Neutrophil (primary cell): ENCODE results near the gene MTCL1.

Source experiments
- H3K27ac ChIP-seq: fragments of 200-600 bp; sonication (generic); 2 replicates; pipeline ENCODE4 v1.5.1; 2016; ENCODE audit warnings: mild to moderate bottlenecking, moderate library complexity
- H3K27me3 ChIP-seq: fragments of 200-600 bp; sonication (generic); 2 replicates; pipeline ENCODE4 v1.6.0; 2016; ENCODE audit warnings: mild to moderate bottlenecking
- H3K36me3 ChIP-seq: fragments of 200-600 bp; sonication (generic); 2 replicates; pipeline ENCODE4 v1.5.1; 2017
- H3K4me1 ChIP-seq, 2 experiments: fragments of 200-600 bp in 1 of 2; sonication (generic) in 1 of 2; 1 replicate in 1 of 2; 2 replicates in 1 of 2; pipeline versions ENCODE4 v1.5.1 to v1.6.1; 2013 to 2016; ENCODE audit warnings: low read depth in 1 of 2, low read length in 1 of 2, mild to moderate bottlenecking in 1 of 2, moderate library complexity in 1 of 2; ENCODE audit not compliant: control insufficient read depth in 1 of 2, insufficient read depth in 1 of 2
- H3K4me3 ChIP-seq, 2 experiments: fragments of 200-600 bp in 1 of 2; sonication (generic) in 1 of 2; 1 replicate in 1 of 2; 2 replicates in 1 of 2; pipeline ENCODE4 v1.5.1; 2013 to 2016; ENCODE audit warnings: low read depth in 1 of 2, low read length in 1 of 2, mild to moderate bottlenecking in 1 of 2, moderate library complexity in 1 of 2
- H3K9me3 ChIP-seq: fragments of 200-600 bp; sonication (generic); 2 replicates; pipeline ENCODE4 v1.5.1; 2016
- TF ChIP-seq, protein P1 (sequence below): fragments of 200-600 bp; sonication (generic); IDR thresholded peaks from 2 replicates; pipeline ENCODE4 v1.5.1; 2016; ENCODE audit warnings: antibody characterized with exemption

The MTCL1 gene

DNA sequence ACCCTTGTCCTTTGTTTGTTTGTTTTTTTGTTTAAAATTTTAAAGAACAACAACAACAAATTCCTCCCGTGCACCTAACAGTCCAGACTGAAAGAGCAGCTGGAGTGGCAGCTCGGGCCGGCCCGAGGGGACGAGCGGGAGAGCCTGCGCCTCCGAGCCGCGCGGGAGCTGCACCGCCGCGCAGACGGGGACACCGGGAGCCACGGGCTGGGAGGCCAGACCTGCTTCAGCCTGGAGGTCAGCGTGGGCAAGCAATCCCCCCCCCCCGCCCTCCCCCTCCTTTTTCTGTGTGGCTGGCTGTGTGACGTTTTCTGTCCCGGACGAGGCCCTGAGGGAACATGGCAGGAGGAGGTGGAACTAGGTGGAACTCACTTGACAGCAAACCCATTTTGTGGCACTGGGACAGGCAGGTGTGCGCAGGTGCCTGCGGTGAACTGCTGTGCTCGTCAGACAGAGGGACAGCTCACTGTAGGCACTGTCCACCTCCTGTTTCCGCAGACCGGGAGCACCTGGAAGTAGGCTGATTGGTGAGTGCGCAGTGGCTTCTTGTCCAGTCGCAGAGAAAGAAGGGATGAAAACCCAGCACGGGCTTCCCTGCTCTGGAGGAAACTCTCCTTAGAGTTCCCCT, 80.6 kb downstream of the MTCL1 start:
- no peak overlapping the region for H3K27ac ChIP-seq
- H3K36me3 ChIP-seq = no peaks in the 10 kb centered on the region
- TF ChIP-seq, protein P1, sequence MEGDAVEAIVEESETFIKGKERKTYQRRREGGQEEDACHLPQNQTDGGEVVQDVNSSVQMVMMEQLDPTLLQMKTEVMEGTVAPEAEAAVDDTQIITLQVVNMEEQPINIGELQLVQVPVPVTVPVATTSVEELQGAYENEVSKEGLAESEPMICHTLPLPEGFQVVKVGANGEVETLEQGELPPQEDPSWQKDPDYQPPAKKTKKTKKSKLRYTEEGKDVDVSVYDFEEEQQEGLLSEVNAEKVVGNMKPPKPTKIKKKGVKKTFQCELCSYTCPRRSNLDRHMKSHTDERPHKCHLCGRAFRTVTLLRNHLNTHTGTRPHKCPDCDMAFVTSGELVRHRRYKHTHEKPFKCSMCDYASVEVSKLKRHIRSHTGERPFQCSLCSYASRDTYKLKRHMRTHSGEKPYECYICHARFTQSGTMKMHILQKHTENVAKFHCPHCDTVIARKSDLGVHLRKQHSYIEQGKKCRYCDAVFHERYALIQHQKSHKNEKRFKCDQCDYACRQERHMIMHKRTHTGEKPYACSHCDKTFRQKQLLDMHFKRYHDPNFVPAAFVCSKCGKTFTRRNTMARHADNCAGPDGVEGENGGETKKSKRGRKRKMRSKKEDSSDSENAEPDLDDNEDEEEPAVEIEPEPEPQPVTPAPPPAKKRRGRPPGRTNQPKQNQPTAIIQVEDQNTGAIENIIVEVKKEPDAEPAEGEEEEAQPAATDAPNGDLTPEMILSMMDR = no peak
- H3K27me3 ChIP-seq = peaks cover 7% of the 10 kb centered on the region
- no peaks in the 10 kb centered on the region for H3K4me1 ChIP-seq
- no peak overlapping the region for H3K4me3 ChIP-seq
- no peaks in the 10 kb centered on the region for H3K9me3 ChIP-seq

DNA sequence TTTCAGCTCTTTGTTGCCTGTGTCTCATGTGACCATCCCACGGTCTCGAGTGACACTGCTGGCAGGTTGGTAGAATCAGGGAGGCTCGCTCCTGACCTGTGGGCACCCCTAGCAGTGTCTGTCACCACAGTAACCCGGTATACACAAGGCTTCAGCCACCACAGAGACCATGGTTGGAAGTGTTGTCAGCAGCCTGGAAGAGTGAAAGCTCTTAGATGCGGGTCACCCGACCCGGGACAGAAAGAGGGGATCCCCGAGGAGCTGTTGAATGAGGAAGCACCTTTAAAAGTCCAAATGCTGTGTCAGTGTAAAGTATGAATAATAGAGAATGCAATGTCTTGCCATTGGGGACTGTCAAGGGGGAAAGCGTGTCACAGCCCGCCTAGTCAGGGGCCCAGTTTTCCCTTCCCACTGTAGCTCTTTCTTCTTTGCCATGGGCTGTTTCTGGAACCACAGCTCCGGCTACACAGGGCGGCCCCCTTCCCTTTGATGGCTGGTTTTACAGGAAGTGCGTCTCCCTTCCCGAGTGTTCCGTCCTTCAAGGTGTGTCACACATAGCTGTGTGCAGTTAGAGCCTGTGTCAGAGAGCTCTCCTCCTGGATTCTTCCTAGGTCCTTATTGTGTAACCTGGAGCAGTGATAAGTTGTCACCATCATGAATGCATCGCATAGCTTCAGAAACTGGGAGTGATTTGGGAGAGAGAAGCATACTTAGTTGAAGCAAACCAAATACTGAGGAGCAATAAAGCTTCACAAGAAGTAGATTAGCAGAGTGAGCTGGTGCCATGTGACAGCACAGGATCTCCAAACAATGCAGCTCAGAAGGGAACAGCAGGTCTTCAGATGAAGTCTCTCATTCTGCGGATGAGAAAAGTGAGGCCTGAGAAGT, 81.4 kb downstream of the MTCL1 start:
- Histone ChIP-seq H3K4me1 (no peaks in the 10 kb centered on the region), H3K9me3 (no peaks in the 10 kb centered on the region), H3K27me3 (peaks cover 7% of the 10 kb centered on the region), H3K4me3 (no peak overlapping the region), H3K27ac (no peak overlapping the region), H3K36me3 (no peaks in the 10 kb centered on the region)
- TF ChIP-seq, protein P1 = no peak

DNA sequence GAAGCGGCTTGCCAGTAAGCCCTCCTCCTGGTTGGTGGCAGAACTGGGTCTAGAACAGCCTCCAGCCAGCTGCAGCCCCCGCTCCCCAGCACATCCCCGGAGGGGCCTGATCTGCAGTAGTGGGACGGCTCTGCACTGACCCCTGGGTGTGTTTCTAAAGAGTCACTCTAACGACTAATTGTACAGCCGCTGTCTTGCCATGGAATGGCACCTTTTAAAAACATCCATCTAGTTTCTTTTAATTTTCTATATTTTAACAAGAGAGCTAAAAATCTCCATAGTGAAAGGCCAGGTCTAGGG, 82.0 kb downstream of the MTCL1 start:
- Histone ChIP-seq H3K4me3 (no peak overlapping the region), H3K27ac (no peak overlapping the region), H3K4me1 (no peaks in the 10 kb centered on the region), H3K36me3 (no peaks in the 10 kb centered on the region), H3K27me3 (peaks cover 7% of the 10 kb centered on the region), H3K9me3 (no peaks in the 10 kb centered on the region)
- TF ChIP-seq, protein P1 = no peak

DNA sequence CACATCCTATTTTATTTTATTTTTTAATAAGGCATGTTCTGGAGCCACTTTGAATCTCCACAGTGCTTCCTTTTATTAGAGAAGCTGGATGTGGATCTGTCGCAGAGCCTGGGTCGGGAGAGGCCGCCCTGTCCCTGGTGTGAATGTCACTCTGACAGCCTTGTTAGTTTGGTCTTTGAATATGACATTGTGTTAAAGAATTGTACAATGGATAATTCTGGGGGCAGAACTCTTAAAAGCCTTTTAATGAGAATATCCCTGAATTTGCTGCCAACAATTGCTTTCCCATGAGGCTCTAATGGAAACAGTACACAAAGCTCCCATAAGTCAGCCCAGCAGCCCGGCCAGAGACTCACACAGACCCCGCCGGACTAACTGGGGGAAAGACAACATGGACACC, 82.4 kb downstream of the MTCL1 start:
- H3K4me3 ChIP-seq = no peak overlapping the region
- no peaks in the 10 kb centered on the region for H3K4me1 ChIP-seq
- no peak overlapping the region for H3K27ac ChIP-seq
- H3K36me3 ChIP-seq = no peaks in the 10 kb centered on the region
- peaks cover 7% of the 10 kb centered on the region for H3K27me3 ChIP-seq
- TF ChIP-seq, protein P1 = no peak
- H3K9me3 ChIP-seq = no peaks in the 10 kb centered on the region

DNA sequence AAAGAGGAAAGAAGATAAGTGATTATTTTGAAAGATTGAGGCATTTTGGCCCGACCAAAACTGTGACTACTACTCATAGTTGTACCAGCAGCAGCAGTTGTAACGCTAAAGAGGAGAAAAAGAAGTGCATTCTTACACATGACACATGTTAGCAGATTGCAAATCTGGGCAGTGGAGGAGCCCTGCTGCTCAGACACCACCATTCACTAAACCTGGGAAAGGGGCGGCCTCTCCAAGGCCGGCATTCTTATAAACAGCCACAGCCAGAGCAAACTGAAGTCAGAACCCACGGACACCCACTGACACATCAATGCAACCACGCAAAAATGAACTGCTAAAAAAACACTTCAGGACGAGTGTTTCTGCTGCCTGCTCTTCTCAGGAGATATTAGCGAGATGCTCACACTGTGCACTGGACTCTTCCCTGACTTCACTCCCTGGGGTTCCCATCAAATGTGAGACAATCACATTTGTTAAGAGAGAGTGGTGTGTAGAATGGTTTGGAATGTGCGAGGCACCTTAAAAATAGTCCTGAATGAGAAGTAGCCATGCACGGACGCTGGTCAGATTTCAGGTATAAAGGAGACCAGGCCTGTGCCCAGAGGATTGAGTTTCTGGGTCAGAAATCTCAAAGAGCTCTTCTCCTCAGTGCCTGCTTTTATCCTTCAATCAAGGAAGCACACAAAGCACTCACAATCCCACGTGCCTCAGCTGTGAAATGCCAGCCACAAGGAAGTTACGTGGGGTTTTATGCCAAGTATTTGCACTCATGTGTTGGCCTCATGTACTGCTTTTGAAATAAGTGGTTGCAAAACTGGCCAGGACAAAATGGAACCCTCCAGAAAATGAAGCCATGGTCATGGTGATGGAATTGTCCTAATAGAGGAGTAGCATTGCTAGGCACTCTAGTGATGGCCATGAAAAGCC, 83.4 kb downstream of the MTCL1 start:
- H3K9me3 ChIP-seq = no peaks in the 10 kb centered on the region
- H3K4me1 ChIP-seq = no peaks in the 10 kb centered on the region
- H3K4me3 ChIP-seq = no peak overlapping the region
- H3K27ac ChIP-seq = no peak overlapping the region
- peaks cover 7% of the 10 kb centered on the region for H3K27me3 ChIP-seq
- H3K36me3 ChIP-seq = no peaks in the 10 kb centered on the region
- TF ChIP-seq, protein P1 = no peak
